ENCODE data around the gene CPNE6.
A peak's percentile ranks its signal among the peaks of the same experiment; 100 is the strongest.

Gene CPNE6

GRCh38 chr14:24058260-24058950, 13.0 kb upstream of the CPNE6 start:
- Histone ChIP-seq H3K36me3 (replicated peaks; ENCODE audit: insufficient read depth, low read length) (no peaks in the 10 kb centered on the region), H3K9ac (ENCODE audit: low read length) (no peak overlapping the region), H3K4me1 (ENCODE audit: low read length) (no peaks in the 10 kb centered on the region), H3K27me3 (replicated peaks; ENCODE audit: insufficient read depth, low read length) (no peaks in the 10 kb centered on the region; the same call in 1 of the 2 replicates), H2AFZ (ENCODE audit: low read length) (no peak overlapping the region), H3K4me3 (ENCODE audit: low read length) (no peak overlapping the region), H4K20me1 (ENCODE audit: insufficient read depth, low read length) (no peaks in the 10 kb centered on the region), H3K27ac (ENCODE audit: low read length) (no peak overlapping the region), H3K4me2 (ENCODE audit: low read depth, low read length) (no peak overlapping the region), H3F3A (ENCODE audit: insufficient read depth, low read length) (no peaks in the 10 kb centered on the region), H3K79me2 (ENCODE audit: low read length) (no peaks in the 10 kb centered on the region), H3K9me3 (replicated peaks; ENCODE audit: insufficient read depth, low read length) (no peaks in the 10 kb centered on the region), H3K9me2 (replicated peaks; ENCODE audit: insufficient read depth, low read length) (no peaks in the 10 kb centered on the region)
- DNase-seq, result peak; percentile 36
- TF ChIP-seq CTCF (IDR thresholded peaks at IDR 0.05; ENCODE audit: low read length) (peak; percentile 62), EZH2phosphoT487 (IDR thresholded peaks at IDR 0.05; ENCODE audit: low read length) (no peak)

DNA sequence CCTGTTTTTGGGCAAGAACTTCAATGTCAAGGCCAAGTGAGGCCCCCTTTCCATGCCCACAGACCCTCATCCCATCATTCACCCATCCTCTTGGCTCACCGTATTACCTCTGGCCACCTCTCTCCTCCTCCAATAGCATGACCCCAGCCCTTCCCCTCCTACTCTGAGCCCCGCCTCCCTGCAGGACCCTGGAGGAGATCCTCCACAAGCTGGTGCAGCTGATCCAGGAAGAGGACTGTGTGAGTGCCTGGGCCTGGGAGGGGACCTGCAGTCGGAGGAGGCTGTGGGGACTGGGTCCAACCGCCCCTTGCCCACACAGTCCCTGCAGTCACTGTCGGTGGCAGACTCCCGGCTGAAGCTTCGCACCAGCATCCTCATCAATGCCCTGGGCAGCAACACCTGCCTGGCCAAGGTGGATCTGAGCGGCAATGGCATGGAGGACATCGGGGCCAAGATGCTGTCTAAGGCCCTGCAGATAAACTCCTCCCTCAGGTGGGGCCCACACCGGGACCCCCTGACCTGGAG, 12.3 kb upstream of the CPNE6 start:
- Histone ChIP-seq H2AFZ (ENCODE audit: low read length) (no peak overlapping the region), H3K27ac (ENCODE audit: low read length) (no peak overlapping the region), H3K4me2 (ENCODE audit: low read depth, low read length) (no peak overlapping the region), H3F3A (ENCODE audit: insufficient read depth, low read length) (no peaks in the 10 kb centered on the region), H4K20me1 (ENCODE audit: insufficient read depth, low read length) (no peaks in the 10 kb centered on the region), H3K36me3 (replicated peaks; ENCODE audit: insufficient read depth, low read length) (no peaks in the 10 kb centered on the region), H3K9me2 (replicated peaks; ENCODE audit: insufficient read depth, low read length) (no peaks in the 10 kb centered on the region), H3K9me3 (replicated peaks; ENCODE audit: insufficient read depth, low read length) (no peaks in the 10 kb centered on the region), H3K27me3 (replicated peaks; ENCODE audit: insufficient read depth, low read length) (no peaks in the 10 kb centered on the region; the same call in 1 of the 2 replicates), H3K4me1 (ENCODE audit: low read length) (no peaks in the 10 kb centered on the region), H3K4me3 (ENCODE audit: low read length) (no peak overlapping the region), H3K79me2 (ENCODE audit: low read length) (no peaks in the 10 kb centered on the region), H3K9ac (ENCODE audit: low read length) (no peak overlapping the region)
- TF ChIP-seq EZH2phosphoT487 (IDR thresholded peaks at IDR 0.05; ENCODE audit: low read length), result no peak
- no peak for TF ChIP-seq EZH2 (optimal IDR thresholded peaks at IDR 0.05; ENCODE audit: low read depth, low read length)
- no peak for TF ChIP-seq CTCF (IDR thresholded peaks at IDR 0.05; ENCODE audit: low read length)
- DNase-seq, result no peak

- TF ChIP-seq CTCF (IDR thresholded peaks at IDR 0.05; ENCODE audit: low read length) (no peak), EZH2 (optimal IDR thresholded peaks at IDR 0.05; ENCODE audit: low read depth, low read length) (no peak), EZH2phosphoT487 (IDR thresholded peaks at IDR 0.05; ENCODE audit: low read length) (no peak)
- Histone ChIP-seq H3K79me2 (ENCODE audit: low read length) (no peaks in the 10 kb centered on the region), H3K36me3 (replicated peaks; ENCODE audit: insufficient read depth, low read length) (no peaks in the 10 kb centered on the region), H3K4me3 (ENCODE audit: low read length) (no peak overlapping the region), H3F3A (ENCODE audit: insufficient read depth, low read length) (no peaks in the 10 kb centered on the region), H4K20me1 (ENCODE audit: insufficient read depth, low read length) (no peaks in the 10 kb centered on the region), H3K27ac (ENCODE audit: low read length) (no peak overlapping the region), H3K9ac (ENCODE audit: low read length) (no peak overlapping the region), H3K9me3 (replicated peaks; ENCODE audit: insufficient read depth, low read length) (no peaks in the 10 kb centered on the region), H3K4me2 (ENCODE audit: low read depth, low read length) (no peak overlapping the region), H3K9me2 (replicated peaks; ENCODE audit: insufficient read depth, low read length) (no peaks in the 10 kb centered on the region), H2AFZ (ENCODE audit: low read length) (no peak overlapping the region), H3K27me3 (replicated peaks; ENCODE audit: insufficient read depth, low read length) (no peaks in the 10 kb centered on the region; the same call in 1 of the 2 replicates), H3K4me1 (ENCODE audit: low read length) (no peaks in the 10 kb centered on the region)
- no peak for DNase-seq
Measured at GRCh38 chr14:24059841-24060388, 11.4 kb upstream of the CPNE6 start.
